Muscle of back (tissue), 11 donors: ENCODE data around the gene COA1. TPM values are rescaled to one million over a fixed set of nuclear protein-coding genes. Genes with fewer than 3 reads are reported as not detected.
"Not testable (repeated sequence)": the region's sequence is repeated elsewhere in the genome, so short reads cannot be mapped to it uniquely, and the experiment has no call there.

Experiments
- DNase-seq, 3 donors: peaks; one replicate each; pipeline versions ENCODE4 v3.0.0 to v3.0.0-alpha.2; 2013
- polyA plus RNA-seq, 10 donors: library from polyadenylated mRNA; unstranded; fragments of 120-200 nt; gene quantifications; one replicate each; pipeline ENCODE4 v1.2.1, GENCODE V29; 2013; ENCODE audit not compliant: insufficient read length in 10 of 10

COA1 gene
- polyA plus RNA-seq, 10 donors = 35.2 to 45.4 (median 40.7) TPM

GRCh38 chr7:43729924-43730248, 563 bp upstream of the COA1 start:
- no peak for DNase-seq

GRCh38 chr7:43727494-43727893, 1.8 kb downstream of the COA1 start:
- no peak for DNase-seq

- no peak for DNase-seq
Observed at GRCh38 chr7:43727003-43727402, 2.3 kb downstream of the COA1 start.

GRCh38 chr7:43726466-43726865, 2.9 kb downstream of the COA1 start:
- DNase-seq = no peak

GRCh38 chr7:43725251-43725650, 4.1 kb downstream of the COA1 start:
- no peak for DNase-seq

GRCh38 chr7:43723007-43723341, 6.3 kb downstream of the COA1 start:
- no peak for DNase-seq

- peak; percentile 48 to 66 (median 52) for DNase-seq
Observed at GRCh38 chr7:43721193-43721806, 8.0 kb downstream of the COA1 start.

GRCh38 chr7:43716598-43716997, 12.7 kb downstream of the COA1 start:
- DNase-seq = no peak

GRCh38 chr7:43715966-43716365, 13.4 kb downstream of the COA1 start:
- DNase-seq = not testable (repeated sequence)

GRCh38 chr7:43711503-43711902, 17.8 kb downstream of the COA1 start:
- DNase-seq = no peak

GRCh38 chr7:43708055-43708454, 21.3 kb downstream of the COA1 start:
- DNase-seq = not testable (repeated sequence)

- no peak for DNase-seq
Observed at GRCh38 chr7:43703573-43703972, 25.8 kb downstream of the COA1 start.

GRCh38 chr7:43702974-43703373, 26.3 kb downstream of the COA1 start:
- DNase-seq = no peak

- DNase-seq = no peak
Observed at GRCh38 chr7:43701929-43702328, 27.4 kb downstream of the COA1 start.

- no peak for DNase-seq
Observed at GRCh38 chr7:43701500-43701854, 27.8 kb downstream of the COA1 start.

- no peak for DNase-seq
Observed at GRCh38 chr7:43700646-43701499, 28.4 kb downstream of the COA1 start.

GRCh38 chr7:43700059-43700501, 29.2 kb downstream of the COA1 start:
- DNase-seq = peak; percentile 55 to 71 (median 67)

GRCh38 chr7:43698460-43699255, 30.7 kb downstream of the COA1 start:
- no peak for DNase-seq

GRCh38 chr7:43697690-43698089, 31.6 kb downstream of the COA1 start:
- DNase-seq = no peak

- no peak for DNase-seq
Observed at GRCh38 chr7:43695365-43695764, 34.0 kb downstream of the COA1 start.

GRCh38 chr7:43694399-43694748, 34.9 kb downstream of the COA1 start:
- DNase-seq = peak in 1 of 3 donors; percentile 63

GRCh38 chr7:43693687-43694398, 35.5 kb downstream of the COA1 start:
- peak in 1 of 3 donors; percentile 76 for DNase-seq
